COLO668 (cell line): ENCODE measurements around the gene RNF121.

Source experiments
- DNase-seq: peaks from one replicate; lab custom pipeline; 2025; ENCODE audit not compliant: unreplicated experiment; lab: John Stamatoyannopoulos, UW

Gene RNF121

DNA sequence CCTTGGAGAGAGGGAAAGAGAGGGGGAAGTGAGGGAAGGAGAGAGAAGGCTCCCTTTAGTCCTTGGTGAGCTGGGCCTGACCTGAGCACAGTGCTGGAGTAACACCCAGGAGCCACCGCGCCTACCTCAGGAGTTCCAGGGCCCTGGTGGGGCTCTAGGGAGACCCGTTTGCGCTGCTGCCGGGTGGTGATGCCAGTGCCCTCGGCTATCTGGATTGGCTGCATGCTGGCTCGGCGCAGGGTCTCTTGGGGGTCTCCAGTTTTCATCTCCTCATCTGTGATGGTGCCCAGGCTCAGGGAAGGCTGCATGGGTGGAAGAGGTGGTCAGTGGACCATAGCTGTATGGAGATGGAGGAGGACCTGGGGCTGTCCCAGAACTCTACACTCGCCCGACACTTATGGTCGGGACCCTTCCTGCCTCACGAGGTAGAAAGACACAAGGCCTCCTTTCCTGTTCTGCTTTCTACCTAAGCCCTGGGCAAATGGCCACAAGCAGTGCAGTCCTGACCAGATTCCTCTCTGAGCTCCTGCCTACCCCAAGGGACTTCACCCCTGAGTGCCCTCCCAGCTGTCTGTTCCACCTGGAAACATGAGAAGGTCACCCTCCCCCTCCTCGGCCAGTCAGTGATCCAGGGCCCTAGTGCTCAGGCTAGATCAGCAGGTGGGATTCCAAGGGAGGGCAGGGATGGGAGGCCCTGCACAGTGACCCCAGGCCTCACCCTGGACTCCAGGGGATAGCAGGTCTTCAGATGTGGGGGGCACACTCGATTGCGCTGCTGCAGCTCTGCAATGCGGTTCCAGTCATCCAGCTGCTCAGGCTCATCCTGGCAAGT, 75.9 kb downstream of the RNF121 start:
- no peak for DNase-seq

- peak; percentile 17 for DNase-seq
These were observed 76.8 kb downstream of the RNF121 start for GRCh38 chr11:72005347-72006260.

GRCh38 chr11:72006309-72007088, 77.7 kb downstream of the RNF121 start:
- no peak for DNase-seq

DNA sequence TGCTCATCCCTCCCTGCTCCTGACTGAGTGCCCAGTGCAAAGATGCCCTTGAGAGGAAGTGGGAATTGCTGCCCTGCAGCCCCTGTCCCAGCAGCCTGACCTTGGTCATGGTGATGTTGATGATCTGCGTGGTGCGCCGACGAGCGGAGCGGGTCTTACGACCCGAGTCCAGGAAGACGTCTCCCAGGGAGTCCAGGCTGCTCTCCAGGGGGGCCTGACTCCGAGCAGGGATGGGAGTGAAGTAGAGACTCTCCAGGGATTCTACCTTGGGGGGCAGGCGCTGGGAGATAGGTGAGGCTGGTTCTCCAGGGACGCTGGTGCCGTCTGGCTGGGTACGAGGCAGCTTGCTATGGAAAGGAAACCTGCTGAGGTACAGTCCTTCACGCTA, 78.2 kb downstream of the RNF121 start:
- no peak for DNase-seq

DNA sequence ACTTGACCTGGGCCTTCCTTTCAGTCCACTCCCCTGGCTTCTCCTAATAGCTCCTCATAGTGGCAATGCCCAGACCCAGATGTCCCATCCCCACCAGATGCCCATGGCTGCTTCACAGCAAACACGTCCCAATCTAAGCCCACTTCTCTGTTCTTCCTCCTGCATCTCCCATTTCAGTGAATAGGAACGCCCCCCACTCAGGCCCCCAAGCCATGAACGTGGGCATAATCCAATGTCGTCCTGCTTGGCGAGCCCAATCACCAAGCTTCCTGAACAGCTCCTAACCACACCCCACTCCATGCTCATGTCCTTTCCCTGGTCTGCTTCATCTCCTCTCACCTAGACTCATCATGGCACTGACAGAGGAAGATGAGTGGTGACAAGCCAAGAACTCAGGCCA, 78.7 kb downstream of the RNF121 start:
- no peak for DNase-seq

GRCh38 chr11:72008728-72009127, 79.9 kb downstream of the RNF121 start:
- DNase-seq: no peak

- no peak for DNase-seq
These were observed 80.3 kb downstream of the RNF121 start for GRCh38 chr11:72009156-72009555.

DNA sequence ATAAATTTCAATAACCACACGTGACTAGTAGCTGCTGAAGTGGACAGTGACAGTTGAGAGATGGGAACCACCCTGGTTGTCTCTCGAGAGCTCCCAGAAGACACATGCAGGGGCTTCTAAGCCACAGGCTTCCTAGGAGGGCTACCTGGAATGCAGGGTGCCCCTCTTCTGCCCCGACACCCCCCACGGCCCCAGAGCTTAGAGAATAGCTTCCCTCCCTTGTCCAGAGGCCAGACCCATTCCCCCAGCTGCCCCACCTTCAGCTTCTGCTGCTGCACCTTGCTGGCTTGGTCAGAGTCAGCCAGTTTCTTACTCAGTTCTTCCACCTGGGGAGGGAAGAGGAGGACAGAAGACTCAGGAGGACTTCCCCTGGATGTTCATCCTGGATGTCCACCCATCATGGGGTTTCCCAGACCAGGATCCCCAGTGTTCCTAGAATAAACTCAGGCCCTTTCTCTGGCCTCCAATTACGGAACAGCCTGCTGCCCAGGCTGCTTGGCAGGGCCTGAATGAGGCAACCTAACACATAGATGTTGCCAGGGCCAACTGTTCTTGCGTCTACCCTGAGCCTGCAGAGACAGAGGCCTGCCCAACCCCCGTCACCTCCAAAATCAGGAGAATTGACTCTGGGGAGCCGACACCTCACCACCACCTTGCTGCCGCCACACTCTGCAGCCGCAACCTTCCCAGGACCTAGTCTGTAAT, 81.8 kb downstream of the RNF121 start:
- no peak for DNase-seq

GRCh38 chr11:72012091-72012630, 83.3 kb downstream of the RNF121 start:
- DNase-seq: no peak

GRCh38 chr11:72012897-72013721, 84.3 kb downstream of the RNF121 start:
- no peak for DNase-seq

- no peak for DNase-seq
These were observed 85.2 kb downstream of the RNF121 start for GRCh38 chr11:72013765-72014711.

DNA sequence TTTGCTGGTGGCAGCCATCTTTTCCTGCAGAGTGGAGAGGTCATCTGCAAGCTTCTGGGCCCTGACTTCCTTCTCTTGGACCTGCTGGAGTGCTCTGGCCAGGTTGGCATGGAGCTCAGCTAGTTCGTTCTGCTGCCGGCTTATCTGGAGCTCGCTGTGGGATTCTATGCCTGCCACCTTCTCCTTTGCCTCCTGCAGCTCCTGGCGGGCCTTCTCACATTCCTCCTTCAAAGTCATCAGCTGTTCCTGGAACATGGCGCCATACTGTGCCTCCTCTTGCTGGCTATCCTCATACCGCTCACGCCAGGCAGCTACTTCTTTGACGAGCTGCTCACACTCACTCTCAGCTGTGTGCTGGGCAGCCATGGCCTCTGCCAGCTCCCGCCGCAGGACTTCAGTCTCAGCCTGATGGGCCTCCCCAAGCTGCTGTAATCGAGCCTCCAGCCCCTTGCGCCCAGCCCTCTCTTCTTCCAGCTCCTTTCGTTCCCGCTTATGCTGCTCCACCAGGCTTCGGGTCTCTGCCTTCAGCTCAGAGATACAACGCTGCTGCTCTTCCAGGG, 86.0 kb downstream of the RNF121 start:
- no peak for DNase-seq

DNA sequence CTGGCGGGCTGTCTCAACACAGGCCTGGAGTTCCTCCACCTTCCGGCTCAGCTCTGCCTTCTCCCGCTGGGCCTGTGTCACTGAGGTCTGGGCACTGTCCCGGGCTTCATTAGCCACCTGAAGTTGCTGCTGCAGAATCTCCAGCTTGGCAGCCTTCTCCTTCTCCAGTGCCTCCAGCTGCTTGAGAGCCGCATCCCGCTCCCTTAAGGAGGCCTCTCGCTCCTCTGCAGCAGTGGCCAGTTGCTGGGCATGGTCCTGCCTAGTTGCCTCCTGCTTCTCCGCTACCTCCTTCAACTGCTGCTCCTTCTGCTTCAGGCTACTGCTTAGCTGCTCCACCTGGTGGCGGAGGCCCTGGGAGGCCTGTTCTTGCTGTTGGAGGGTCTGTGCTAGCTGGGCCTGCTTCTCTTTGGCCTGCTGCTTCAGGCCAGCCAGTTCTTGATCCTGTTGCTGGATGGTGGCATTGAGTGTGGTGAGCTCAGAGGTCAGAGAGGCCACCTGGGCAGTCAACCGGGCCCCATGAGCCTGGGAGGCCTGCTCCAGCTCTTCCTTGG, 86.7 kb downstream of the RNF121 start:
- DNase-seq: no peak

DNA sequence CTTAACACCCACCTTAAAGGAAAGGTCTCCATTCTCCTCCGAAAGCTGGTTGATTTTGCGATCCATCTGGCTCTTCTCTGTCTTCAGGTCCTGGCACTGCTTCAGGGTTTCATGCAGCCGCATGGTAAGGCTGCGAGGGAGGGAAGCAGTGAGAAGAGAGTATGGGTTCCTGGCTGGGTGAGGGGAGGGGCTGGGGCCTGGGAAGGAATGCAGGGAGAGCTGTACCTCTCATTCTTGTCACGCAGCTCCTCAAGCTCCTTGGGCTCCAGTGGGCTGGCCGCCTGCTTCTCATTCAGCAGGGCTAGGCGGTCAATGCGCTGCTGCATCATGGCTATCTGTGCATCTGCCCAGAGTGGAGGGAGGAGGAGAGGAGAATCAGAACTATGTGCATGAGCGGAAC, 89.3 kb downstream of the RNF121 start:
- DNase-seq: no peak

DNA sequence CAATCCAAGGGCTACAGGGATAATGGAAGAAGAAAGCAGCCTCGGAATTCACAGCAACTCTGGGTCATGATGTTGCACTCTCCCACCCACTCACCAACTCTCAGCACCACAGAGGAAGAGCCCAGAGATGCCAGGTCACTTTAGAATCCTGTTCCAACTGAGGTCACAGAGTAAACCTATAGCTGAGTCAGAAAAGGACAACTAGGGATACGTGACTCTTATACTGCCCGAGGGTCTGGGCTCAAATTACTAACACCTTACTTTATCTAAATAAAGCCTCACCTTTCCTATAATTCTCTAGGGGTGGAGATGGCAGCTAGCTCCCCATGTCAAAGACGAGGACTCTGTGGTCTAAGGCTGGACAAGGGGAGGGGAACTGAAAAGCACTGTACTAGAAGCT, 94.5 kb downstream of the RNF121 start:
- DNase-seq: no peak

DNA sequence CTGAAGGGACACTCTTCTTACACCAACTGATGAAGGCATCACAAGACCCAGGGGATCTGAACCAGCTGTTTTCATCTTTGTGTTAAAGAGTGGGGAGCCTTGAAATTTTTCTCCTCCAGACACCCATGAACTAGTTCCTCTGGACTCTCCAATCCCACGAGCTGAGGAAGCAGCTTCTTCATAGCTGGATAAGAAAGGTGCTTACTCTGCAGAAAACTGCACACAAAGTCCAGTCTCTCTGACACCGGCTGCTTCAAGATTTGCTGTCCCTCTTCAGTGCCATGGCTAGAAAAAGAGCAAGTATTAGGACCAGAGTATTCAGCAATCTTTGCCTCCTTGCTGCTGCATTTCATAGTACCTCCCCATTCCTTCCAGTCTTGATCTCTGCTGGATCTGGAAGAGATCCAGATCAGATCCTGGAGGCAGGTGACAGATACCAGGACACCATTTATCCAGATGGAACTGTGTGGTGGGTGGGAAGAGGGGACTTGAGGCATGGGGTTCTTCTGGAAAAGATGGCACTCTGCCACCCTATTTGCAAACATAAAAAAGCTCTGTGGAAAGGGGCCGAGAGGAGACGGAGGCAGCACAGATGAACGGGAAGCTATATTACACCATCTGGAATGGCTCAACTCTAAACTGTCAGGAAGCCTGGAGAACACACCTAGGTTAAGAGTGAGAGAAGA, 95.4 kb downstream of the RNF121 start:
- DNase-seq: no peak

- DNase-seq: no peak
These were observed 97.2 kb downstream of the RNF121 start for GRCh38 chr11:72026090-72026489.
